Thymus (tissue), 11 donors: ENCODE measurements around the gene KLF3. TPM values are rescaled to one million over a fixed set of nuclear protein-coding genes. Genes with fewer than 3 reads are reported as not detected.

ENCODE experiments used
- DNase-seq, 9 donors: peaks; one replicate each; pipeline ENCODE4 v3.0.0-alpha.2; 2013; ENCODE audit warnings: low spot score in 9 of 9, low read depth in 6 of 9, missing footprints in 1 of 9
- H3K27ac ChIP-seq, 2 donors: one replicate each; pipeline ENCODE4 v1.5.1; 2013; ENCODE audit warnings: control low read depth in 1 of 2, low read depth in 1 of 2, low read length in 1 of 2, mild to moderate bottlenecking in 1 of 2, moderate library complexity in 1 of 2
- H3K27me3 ChIP-seq, 2 donors: one replicate each; pipeline ENCODE4 v1.5.1; 2013; ENCODE audit warnings: low read length in 1 of 2; ENCODE audit not compliant: control insufficient read depth in 2 of 2, insufficient read depth in 1 of 2
- H3K36me3 ChIP-seq, 2 donors: one replicate each; pipeline ENCODE4 v1.5.1; 2013; ENCODE audit warnings: low read length in 1 of 2, mild to moderate bottlenecking in 1 of 2, moderate library complexity in 1 of 2; ENCODE audit not compliant: control insufficient read depth in 2 of 2, insufficient read depth in 2 of 2
- H3K4me1 ChIP-seq, 2 donors: one replicate each; pipeline ENCODE4 v1.5.1; 2013; ENCODE audit warnings: low read length in 2 of 2; ENCODE audit not compliant: control insufficient read depth in 2 of 2, insufficient read depth in 2 of 2
- H3K4me3 ChIP-seq, 2 donors: one replicate each; pipeline ENCODE4 v1.5.1; 2013; ENCODE audit warnings: low read length in 2 of 2, control low read depth in 1 of 2, mild to moderate bottlenecking in 1 of 2
- H3K9me3 ChIP-seq, 2 donors: one replicate each; pipeline ENCODE4 v1.5.1; 2013; ENCODE audit warnings: low read length in 1 of 2, mild to moderate bottlenecking in 1 of 2; ENCODE audit not compliant: control insufficient read depth in 2 of 2, insufficient read depth in 1 of 2
- WGBS: extraction: QIAGEN DNeasy Blood & Tissue Kit; methylation state at CpG from one replicate; pipeline ENCODE4 v1.1.7; 2013; 5-methylcytosine and 5-hydroxymethylcytosine counted together
- polyA plus RNA-seq: library from polyadenylated mRNA; stranded (reverse); fragments of 200-250 nt; gene quantifications from one replicate; pipeline ENCODE4 v1.2.3, GENCODE V29; 2013
- total RNA-seq: library from RNA; stranded (reverse); fragments of 120-200 nt; gene quantifications from one replicate; pipeline ENCODE4 v1.2.4, GENCODE V29; 2013
- donor health status: healthy.

KLF3 gene
- total and polyA plus RNA-seq, 2 donors: 11.0 to 23.8 TPM

- peaks cover 0 to 6% of the 10 kb centered on the region in 2 donors for H3K27me3 ChIP-seq
- H3K4me3 ChIP-seq: no peak overlapping the region
- H3K36me3 ChIP-seq: no peaks in the 10 kb centered on the region
- DNase-seq: no peak
- peak overlapping the region in 1 of 2 donors; percentile 52 for H3K27ac ChIP-seq
- no peaks in the 10 kb centered on the region for H3K9me3 ChIP-seq
- peaks cover 10 to 63% of the 10 kb centered on the region in 2 donors for H3K4me1 ChIP-seq
- 49% methylated on average over 3 of the region's 3 CpGs for WGBS
Measured at GRCh38 chr4:38669208-38669607, 5.2 kb downstream of the KLF3 start.

- peak overlapping the region; percentile 48 to 53 for H3K27ac ChIP-seq
Measured at GRCh38 chr4:38670109-38670901, 6.3 kb downstream of the KLF3 start.

GRCh38 chr4:38670939-38671591 is 7.1 kb downstream of the KLF3 start:
- WGBS: 66% methylated on average over 10 of the region's 10 CpGs
- no peaks in the 10 kb centered on the region for H3K36me3 ChIP-seq
- DNase-seq: no peak
- H3K27me3 ChIP-seq: no peaks in the 10 kb centered on the region
- H3K4me1 ChIP-seq: peaks cover 12 to 69% of the 10 kb centered on the region in 2 donors
- peak overlapping the region; percentile 48 to 52 for H3K27ac ChIP-seq
- H3K4me3 ChIP-seq: no peak overlapping the region
- no peaks in the 10 kb centered on the region for H3K9me3 ChIP-seq

More at GRCh38 chr4:38670109-38670901, 6.3 kb downstream of the KLF3 start:
- 96% methylated on average over 6 of the region's 6 CpGs for WGBS
- DNase-seq: no peak
- Histone ChIP-seq H3K27me3 (no peaks in the 10 kb centered on the region), H3K4me1 (peaks cover 10 to 69% of the 10 kb centered on the region in 2 donors), H3K36me3 (no peaks in the 10 kb centered on the region), H3K4me3 (no peak overlapping the region), H3K9me3 (no peaks in the 10 kb centered on the region)

DNA sequence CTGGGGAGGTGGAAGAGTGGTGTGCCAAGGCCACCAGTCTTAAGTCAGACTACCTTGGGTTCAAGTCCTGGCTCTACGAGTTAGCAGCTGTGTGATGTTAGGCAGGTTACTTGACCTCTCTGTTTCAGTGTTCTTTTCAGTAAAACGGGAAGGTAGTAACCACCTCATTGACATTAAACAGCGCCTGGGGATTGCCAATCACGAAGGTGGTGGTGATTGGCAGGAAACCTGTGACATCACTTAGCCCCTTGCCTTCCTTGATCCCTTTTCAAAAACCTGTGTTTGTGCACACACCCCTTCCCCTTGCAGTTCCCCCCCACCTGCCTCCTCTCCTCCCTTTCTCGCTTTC is 7.6 kb downstream of the KLF3 start:
- H3K9me3 ChIP-seq: no peaks in the 10 kb centered on the region
- 88% methylated on average over 5 of the region's 5 CpGs for WGBS
- DNase-seq: no peak
- no peak overlapping the region for H3K4me3 ChIP-seq
- H3K36me3 ChIP-seq: no peaks in the 10 kb centered on the region
- H3K27me3 ChIP-seq: no peaks in the 10 kb centered on the region
- H3K27ac ChIP-seq: peak overlapping the region; percentile 38 to 46
- H3K4me1 ChIP-seq: peaks cover 11 to 68% of the 10 kb centered on the region in 2 donors

DNA sequence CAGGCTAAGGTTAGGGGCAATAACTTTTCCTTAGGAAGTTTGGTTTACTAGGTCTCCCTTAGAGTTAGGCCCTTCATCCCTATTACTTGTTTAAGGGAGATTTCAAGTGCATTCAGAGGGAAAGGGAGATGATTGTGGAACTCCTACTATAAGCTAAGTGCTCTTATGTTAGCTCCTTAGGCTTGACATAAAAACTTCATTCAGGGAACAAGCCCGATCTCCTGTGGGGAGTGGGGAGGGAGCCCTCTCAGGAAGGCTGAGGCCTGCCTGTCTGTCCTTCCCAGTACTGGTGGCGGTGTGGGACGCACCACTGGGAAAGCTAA is 8.0 kb downstream of the KLF3 start:
- Histone ChIP-seq H3K4me3 (no peak overlapping the region), H3K4me1 (peaks cover 9 to 63% of the 10 kb centered on the region in 2 donors), H3K27me3 (no peaks in the 10 kb centered on the region), H3K27ac (peak overlapping the region; percentile 72 to 82), H3K36me3 (no peaks in the 10 kb centered on the region), H3K9me3 (no peaks in the 10 kb centered on the region)
- DNase-seq: no peak
- WGBS: 97% methylated on average over 3 of the region's 3 CpGs

DNA sequence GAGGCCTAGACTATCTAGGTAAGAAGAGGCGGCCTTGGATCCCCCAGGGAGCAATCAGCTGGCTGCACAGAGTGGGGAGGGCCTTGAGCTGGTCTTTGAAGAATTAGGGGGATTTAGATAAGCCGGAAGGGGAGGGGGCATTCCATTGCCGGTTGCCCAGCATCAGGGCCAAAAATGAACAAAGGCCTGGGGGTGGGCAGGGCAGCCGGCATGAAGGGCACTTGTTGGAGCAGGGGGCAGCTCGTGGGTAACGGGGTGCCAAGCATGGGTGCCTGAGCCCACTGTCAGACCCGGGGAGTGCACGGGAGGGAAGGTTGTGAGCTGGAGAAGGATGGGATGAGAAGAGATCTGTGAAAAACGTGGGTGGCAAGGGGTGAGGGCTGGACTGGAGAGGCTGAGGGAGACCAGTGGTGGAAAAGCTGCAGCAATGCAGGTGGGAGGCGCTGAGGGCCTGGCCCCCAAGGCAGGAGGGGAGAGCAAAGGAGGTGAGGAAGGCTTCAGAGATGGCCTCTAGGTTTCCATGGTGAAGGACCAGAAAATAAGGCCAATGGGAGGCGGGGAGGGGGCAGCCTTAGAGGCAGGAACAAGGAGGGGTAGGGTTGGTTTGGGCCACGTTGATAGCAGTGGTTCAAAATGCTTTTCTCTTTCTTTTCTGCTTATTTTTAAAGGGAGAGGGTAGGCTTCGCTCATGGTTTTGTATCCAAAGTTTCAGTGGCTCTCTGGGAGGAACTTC is 8.6 kb downstream of the KLF3 start:
- Histone ChIP-seq H3K4me1 (peaks cover 4 to 58% of the 10 kb centered on the region in 2 donors), H3K4me3 (no peak overlapping the region), H3K27me3 (no peaks in the 10 kb centered on the region), H3K9me3 (no peaks in the 10 kb centered on the region), H3K27ac (peak overlapping the region; percentile 72 to 82), H3K36me3 (no peaks in the 10 kb centered on the region)
- WGBS: 83% methylated on average over 13 of the region's 13 CpGs
- no peak for DNase-seq

DNA sequence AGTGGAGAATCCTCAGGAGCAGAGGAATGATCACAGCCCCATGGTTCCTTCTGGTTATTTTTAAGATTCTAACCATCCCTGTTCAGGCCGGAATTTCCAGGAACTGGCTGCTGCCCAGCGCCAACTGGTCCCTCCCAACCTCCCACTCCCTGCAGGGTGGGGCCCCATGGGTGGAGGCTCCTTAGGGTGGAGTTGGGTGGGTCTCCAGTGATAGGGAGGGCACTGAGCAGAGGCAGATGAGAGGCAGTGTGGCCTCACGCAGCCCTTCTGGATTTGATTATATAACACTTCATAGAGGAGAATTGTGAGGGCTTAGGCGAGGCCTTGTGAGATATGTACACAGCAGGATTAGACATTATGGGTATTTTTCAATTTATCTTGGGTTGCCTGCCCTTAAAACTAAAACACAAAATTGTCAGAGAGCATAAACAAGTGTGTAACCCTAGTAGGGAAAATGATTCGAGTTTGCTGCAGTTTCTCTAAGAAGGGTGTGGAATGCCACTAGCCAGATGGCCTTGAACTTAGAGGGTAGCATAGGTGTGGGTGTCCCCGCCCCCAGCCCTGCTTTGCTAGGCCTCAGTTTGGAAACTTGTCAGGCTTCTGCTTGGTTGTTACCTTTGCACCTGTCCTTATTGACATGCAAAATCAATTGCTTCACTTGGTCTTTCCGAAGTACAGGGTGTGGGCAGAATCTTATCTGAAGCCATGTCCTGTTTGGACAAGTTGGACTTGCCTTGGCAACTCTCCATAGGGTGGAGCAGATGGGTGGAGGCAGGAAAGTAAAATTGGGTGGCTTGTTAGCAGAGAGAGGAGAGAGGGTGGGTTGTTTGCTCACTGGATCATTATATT is 9.4 kb downstream of the KLF3 start:
- Histone ChIP-seq H3K4me1 (peaks cover 3 to 56% of the 10 kb centered on the region in 2 donors), H3K9me3 (no peaks in the 10 kb centered on the region), H3K4me3 (no peak overlapping the region), H3K36me3 (no peaks in the 10 kb centered on the region), H3K27me3 (no peaks in the 10 kb centered on the region), H3K27ac (peak overlapping the region; percentile 58 to 72)
- WGBS: 86% methylated on average over 7 of the region's 7 CpGs
- DNase-seq: no peak

GRCh38 chr4:38674258-38675144 is 10.5 kb downstream of the KLF3 start:
- WGBS: 48% methylated on average over 13 of the region's 13 CpGs
- peak overlapping the region; percentile 0 to 52 for H3K27ac ChIP-seq

More at GRCh38 chr4:38674258-38675144, 10.5 kb downstream of the KLF3 start:
- peak in 1 of 9 donors; percentile 29 for DNase-seq
- Histone ChIP-seq H3K4me1 (peaks cover 3 to 52% of the 10 kb centered on the region in 2 donors), H3K4me3 (no peak overlapping the region), H3K27me3 (no peaks in the 10 kb centered on the region), H3K36me3 (no peaks in the 10 kb centered on the region), H3K9me3 (no peaks in the 10 kb centered on the region)
